Breast epithelium (tissue), 4 donors: ENCODE measurements around the gene GABRA4. TPM values are rescaled to one million over a fixed set of nuclear protein-coding genes. Genes with fewer than 3 reads are reported as not detected.

Source experiments
- DNase-seq, 2 donors: peaks; one replicate each; pipeline ENCODE4 v3.0.0-alpha.2; 2019; ENCODE audit warnings: low spot score in 2 of 2
- H3K27ac ChIP-seq, 2 donors: fragments of 200-600 bp; sonication (generic) in 1 of 2; one replicate each; pipeline ENCODE4 v1.5.1; 2016 to 2019; ENCODE audit warnings: mild to moderate bottlenecking in 1 of 2
- H3K27me3 ChIP-seq, 2 donors: fragments of 200-600 bp; sonication (generic) in 1 of 2; one replicate each; pipeline versions ENCODE4 v1.5.1 to v1.6.0; 2017 to 2019; ENCODE audit warnings: control low read depth in 1 of 2, mild to moderate bottlenecking in 1 of 2
- H3K36me3 ChIP-seq: fragments of 200-600 bp; one replicate; pipeline ENCODE4 v1.5.1; 2019
- H3K4me1 ChIP-seq, 2 donors: fragments of 200-600 bp; sonication (generic); one replicate each; pipeline ENCODE4 v1.5.1; 2016 to 2019; ENCODE audit warnings: control low read depth in 1 of 2
- H3K4me3 ChIP-seq, 3 donors: fragments of 200-600 bp; sonication (generic); 1 replicate in 2 of 3; 2 replicates in 1 of 3; pipeline ENCODE4 v1.5.1; 2016 to 2019; ENCODE audit warnings: mild to moderate bottlenecking in 3 of 3, moderate library complexity in 2 of 3
- H3K9me3 ChIP-seq, 2 donors: fragments of 200-600 bp; sonication (generic) in 1 of 2; one replicate each; pipeline ENCODE4 v1.5.1; 2016 to 2019; ENCODE audit warnings: control low read depth in 1 of 2
- CTCF ChIP-seq, 3 donors: fragments of 450-650 bp; IDR thresholded peaks; one replicate each; pipeline ENCODE4 v1.5.1; 2016 to 2017; ENCODE audit warnings: antibody characterized with exemption in 3 of 3, mild to moderate bottlenecking in 3 of 3, moderate library complexity in 3 of 3
- POLR2A ChIP-seq: fragments of 450-650 bp; IDR thresholded peaks from one replicate; pipeline ENCODE4 v1.6.1; 2016; ENCODE audit warnings: antibody characterized with exemption, mild to moderate bottlenecking, moderate library complexity
- POLR2AphosphoS5 ChIP-seq, 3 donors: sonication (generic); formaldehyde crosslinking; IDR thresholded peaks; one replicate each; pipeline ENCODE4 v1.6.1; 2017; ENCODE audit warnings: antibody characterized with exemption in 3 of 3
- intact Hi-C: fragments of 100-400 bp; cut with DNase I; formaldehyde crosslinking; loops from one replicate; pipeline ENCODE4 v1.15.1; 2023; ENCODE audit warnings: low total_unique reads
- total RNA-seq, 3 donors: library from RNA; depleted of rRNA; stranded (reverse); fragments of >200 nt; gene quantifications; one replicate each; pipeline ENCODE4 v1.1.0, GENCODE V29; 2016

The GABRA4 gene
- total RNA-seq, 3 donors from 2014 or later: 0.15 TPM; not detected in 2

GRCh38 chr4:46999566-46999965, 6.2 kb upstream of the GABRA4 start:
- DNase-seq: no peak
- intact Hi-C loops: loop anchor here (2.0 kb wide), 1 partner anchor 17 kb away; no protein-coding TSS in a partner anchor
- TF ChIP-seq POLR2AphosphoS5 (IDR thresholded peaks at IDR 0.05) (no peak), CTCF (IDR thresholded peaks at IDR 0.05) (no peak), POLR2A (no peak)
- no peaks in the 10 kb centered on the region for H3K36me3 ChIP-seq
- no peaks in the 10 kb centered on the region for H3K9me3 ChIP-seq
- H3K27me3 ChIP-seq: peaks cover 0 to 6% of the 10 kb centered on the region in 2 donors
- no peaks in the 10 kb centered on the region for H3K4me1 ChIP-seq
- H3K27ac ChIP-seq: no peak overlapping the region
- no peak overlapping the region for H3K4me3 ChIP-seq

GRCh38 chr4:46994007-46994405, 625 bp upstream of the GABRA4 start:
- Histone ChIP-seq H3K4me3 (peak overlapping the region; percentile 16 to 55 (median 39)), H3K9me3 (no peaks in the 10 kb centered on the region)
- no peak for TF ChIP-seq POLR2A
- no peak for TF ChIP-seq CTCF (IDR thresholded peaks at IDR 0.05)
- no peak for TF ChIP-seq POLR2AphosphoS5 (IDR thresholded peaks at IDR 0.05)

GRCh38 chr4:46992338-46992737, 1.0 kb downstream of the GABRA4 start:
- no peak for DNase-seq
- peaks cover 0 to 33% of the 10 kb centered on the region in 2 donors for H3K27me3 ChIP-seq
- H3K4me3 ChIP-seq: no peak overlapping the region
- no peaks in the 10 kb centered on the region for H3K4me1 ChIP-seq
- no peaks in the 10 kb centered on the region for H3K36me3 ChIP-seq
- TF ChIP-seq POLR2AphosphoS5 (IDR thresholded peaks at IDR 0.05) (no peak), CTCF (IDR thresholded peaks at IDR 0.05) (no peak)
- intact Hi-C loops: loop anchor here (5.0 kb wide), 1 partner anchor 450 kb away; no protein-coding TSS in a partner anchor
- no peaks in the 10 kb centered on the region for H3K9me3 ChIP-seq
- H3K27ac ChIP-seq: no peak overlapping the region

More at GRCh38 chr4:46994007-46994405, 625 bp upstream of the GABRA4 start:
- Histone ChIP-seq H3K27me3 (peaks cover 0 to 33% of the 10 kb centered on the region in 2 donors), H3K4me1 (no peaks in the 10 kb centered on the region), H3K27ac (no peak overlapping the region), H3K36me3 (no peaks in the 10 kb centered on the region)
- no peak for DNase-seq
- intact Hi-C loops: loop anchor here (5.0 kb wide), 1 partner anchor 448 kb away; no protein-coding TSS in a partner anchor

GRCh38 chr4:46986922-46987638, 6.3 kb downstream of the GABRA4 start:
- TF ChIP-seq CTCF (IDR thresholded peaks at IDR 0.05) (no peak), POLR2AphosphoS5 (IDR thresholded peaks at IDR 0.05) (no peak), POLR2A (no peak)
- intact Hi-C loops: no loop called here
- H3K4me3 ChIP-seq: no peak overlapping the region
- no peaks in the 10 kb centered on the region for H3K4me1 ChIP-seq
- H3K36me3 ChIP-seq: no peaks in the 10 kb centered on the region
- H3K9me3 ChIP-seq: no peaks in the 10 kb centered on the region
- peaks cover 0 to 4% of the 10 kb centered on the region in 2 donors for H3K27me3 ChIP-seq
- no peak overlapping the region for H3K27ac ChIP-seq
- no peak for DNase-seq

- no peaks in the 10 kb centered on the region for H3K27me3 ChIP-seq
- intact Hi-C loops: no loop called here
- no peak overlapping the region for H3K27ac ChIP-seq
- TF ChIP-seq POLR2A (no peak), CTCF (IDR thresholded peaks at IDR 0.05) (no peak), POLR2AphosphoS5 (IDR thresholded peaks at IDR 0.05) (no peak)
- no peak for DNase-seq
- no peaks in the 10 kb centered on the region for H3K36me3 ChIP-seq
- H3K9me3 ChIP-seq: no peaks in the 10 kb centered on the region
- H3K4me3 ChIP-seq: no peak overlapping the region
- H3K4me1 ChIP-seq: no peaks in the 10 kb centered on the region
Measured at GRCh38 chr4:46984781-46985180, 8.6 kb downstream of the GABRA4 start.
